Activated naive CD4-positive, alpha-beta T cell treated with anti-CD3 and anti-CD28 coated beads, Interleukin-2, amount 10 ng/mL, durations not matched to agents 7 days and 5 days (primary cell): ENCODE measurements around the gene RAB19.
"Not testable (repeated sequence)": the region's sequence is repeated elsewhere in the genome, so short reads cannot be mapped to it uniquely, and the experiment has no call there.

Experiments
- CTCF ChIA-PET: fragments of 350-600 bp; sonication (Branson Sonifier 250); formaldehyde crosslinking; loops from one replicate; lab custom pipeline; 2021; ENCODE audit warnings: antibody characterized with exemption; lab: Charles Lee
- DNase-seq: peaks from one replicate; pipeline ENCODE4 v3.0.0-alpha.2; 2020
- H3K27ac Mint-ChIP-seq: one replicate; pipeline ENCODE4 v1.8.0; 2021; ENCODE audit warnings: mild to moderate bottlenecking, moderate library complexity, mixed read lengths
- H3K27me3 Mint-ChIP-seq: one replicate; pipeline ENCODE4 v1.8.0; 2021; ENCODE audit warnings: mild to moderate bottlenecking, mixed read lengths
- H3K36me3 Mint-ChIP-seq: one replicate; pipeline ENCODE4 v1.8.0; 2021; ENCODE audit warnings: mixed read lengths
- H3K4me1 Mint-ChIP-seq: one replicate; pipeline ENCODE4 v1.8.0; 2021; ENCODE audit warnings: mixed read lengths
- H3K4me3 Mint-ChIP-seq: one replicate; pipeline ENCODE4 v1.8.0; 2021; ENCODE audit warnings: mild to moderate bottlenecking, moderate library complexity, mixed read lengths
- H3K9me3 Mint-ChIP-seq: one replicate; pipeline ENCODE4 v1.8.0; 2021; ENCODE audit warnings: mixed read lengths

Gene RAB19

GRCh38 chr7:140418156-140418472, 14.3 kb downstream of the RAB19 start:
- DNase-seq, H3K27ac Mint-ChIP-seq, CTCF ChIA-PET, H3K27me3 Mint-ChIP-seq, H3K9me3 Mint-ChIP-seq, H3K4me3 Mint-ChIP-seq: not testable (repeated sequence)
- H3K4me1 Mint-ChIP-seq = peaks cover 23% of the 10 kb centered on the region
- peaks cover 13% of the 10 kb centered on the region for H3K36me3 Mint-ChIP-seq

GRCh38 chr7:140418653-140419052, 14.8 kb downstream of the RAB19 start:
- CTCF ChIA-PET = interaction anchor here (0.5 kb wide), 1 partner anchor 242 kb away, joined by 4 read pairs; no protein-coding TSS in a partner anchor
- Mint-ChIP-seq H3K4me3 (no peak overlapping the region), H3K27ac (no peak overlapping the region), H3K36me3 (peaks cover 12% of the 10 kb centered on the region), H3K4me1 (peaks cover 23% of the 10 kb centered on the region), H3K9me3 (no peaks in the 10 kb centered on the region), H3K27me3 (no peaks in the 10 kb centered on the region)
- DNase-seq = no peak

DNA sequence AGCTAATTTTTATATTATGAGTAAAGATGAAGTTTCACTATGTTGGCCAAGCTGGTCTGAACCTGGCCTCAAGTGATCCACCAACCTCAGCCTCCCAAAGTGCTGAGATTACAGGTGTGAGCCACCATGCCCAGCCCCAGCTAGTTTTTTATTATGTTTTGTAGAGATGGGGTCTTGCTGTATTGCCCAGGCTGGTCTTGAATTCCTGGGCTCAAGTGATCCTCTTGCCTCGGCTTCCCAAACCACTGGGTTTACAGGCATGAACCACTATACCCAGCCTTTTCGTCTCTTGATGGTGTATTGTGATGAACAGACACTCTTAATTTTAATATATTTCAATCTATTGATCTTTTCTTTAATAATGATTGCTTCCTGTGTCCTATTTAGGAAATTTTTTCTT, 17.7 kb downstream of the RAB19 start:
- no peak overlapping the region for H3K4me3 Mint-ChIP-seq
- no peak for DNase-seq
- H3K9me3 Mint-ChIP-seq = no peaks in the 10 kb centered on the region
- CTCF ChIA-PET = no interaction called here
- no peak overlapping the region for H3K27ac Mint-ChIP-seq
- peaks cover 10% of the 10 kb centered on the region for H3K4me1 Mint-ChIP-seq
- H3K27me3 Mint-ChIP-seq = no peaks in the 10 kb centered on the region
- peaks cover 6% of the 10 kb centered on the region for H3K36me3 Mint-ChIP-seq

DNA sequence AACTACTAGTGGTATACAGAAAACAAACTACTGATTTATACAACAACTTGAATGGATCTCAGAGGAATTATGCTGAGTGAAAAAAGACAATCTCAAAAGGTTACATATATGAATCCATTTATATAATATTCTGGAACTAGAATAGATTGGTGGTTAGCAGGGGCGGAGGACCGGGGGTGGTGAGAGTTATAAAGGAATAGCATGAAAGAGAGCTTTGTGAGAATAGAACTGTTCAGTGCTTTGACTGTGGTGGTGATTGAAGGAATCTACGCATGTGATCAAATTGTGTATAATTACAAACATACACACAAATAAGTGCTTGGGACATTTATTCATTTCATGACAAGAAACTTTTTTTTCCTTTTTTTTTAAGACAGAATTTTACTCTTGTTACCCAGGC, 19.6 kb downstream of the RAB19 start:
- Mint-ChIP-seq H3K4me3 (no peak overlapping the region), H3K4me1 (no peaks in the 10 kb centered on the region), H3K27me3 (no peaks in the 10 kb centered on the region), H3K36me3 (peaks cover 5% of the 10 kb centered on the region), H3K9me3 (no peaks in the 10 kb centered on the region), H3K27ac (no peak overlapping the region)
- DNase-seq = no peak
- CTCF ChIA-PET = interaction anchor here (1.2 to 1.5 kb wide), 2 partner anchors 21 to 41 kb away, joined by 3 read pairs; no protein-coding TSS in a partner anchor

DNA sequence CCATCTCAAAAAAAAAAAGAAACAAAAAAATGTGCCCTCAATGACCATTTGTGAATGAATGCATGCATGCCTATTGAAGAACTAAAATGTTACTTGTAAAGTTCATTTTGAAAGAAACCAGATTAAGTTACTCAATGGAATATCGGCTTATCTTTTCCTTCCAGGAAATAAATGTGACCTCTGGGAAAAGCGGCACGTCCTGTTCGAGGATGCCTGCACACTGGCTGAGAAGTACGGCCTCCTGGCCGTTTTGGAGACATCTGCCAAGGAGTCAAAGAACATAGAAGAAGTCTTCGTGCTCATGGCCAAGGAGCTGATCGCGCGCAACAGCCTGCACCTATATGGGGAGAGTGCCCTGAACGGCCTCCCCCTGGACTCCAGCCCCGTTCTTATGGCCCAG, 21.9 kb downstream of the RAB19 start:
- no peaks in the 10 kb centered on the region for H3K4me1 Mint-ChIP-seq
- no peak overlapping the region for H3K27ac Mint-ChIP-seq
- CTCF ChIA-PET = interaction anchor here (1.1 kb wide), 1 partner anchor 15 kb away, joined by 5 read pairs; no protein-coding TSS in a partner anchor

GRCh38 chr7:140426130-140426529, 22.3 kb downstream of the RAB19 start:
- Mint-ChIP-seq H3K27me3 (no peaks in the 10 kb centered on the region), H3K27ac (no peak overlapping the region), H3K4me3 (no peak overlapping the region), H3K9me3 (no peaks in the 10 kb centered on the region), H3K36me3 (peaks cover 5% of the 10 kb centered on the region), H3K4me1 (no peaks in the 10 kb centered on the region)
- CTCF ChIA-PET = no interaction called here
- DNase-seq = no peak

More for the DNA sequence above, 21.9 kb downstream of the RAB19 start:
- H3K36me3 Mint-ChIP-seq = peaks cover 5% of the 10 kb centered on the region
- H3K27me3 Mint-ChIP-seq = no peaks in the 10 kb centered on the region
- DNase-seq = no peak
- no peak overlapping the region for H3K4me3 Mint-ChIP-seq
- no peaks in the 10 kb centered on the region for H3K9me3 Mint-ChIP-seq

GRCh38 chr7:140433396-140433795, 29.5 kb downstream of the RAB19 start:
- no peaks in the 10 kb centered on the region for H3K36me3 Mint-ChIP-seq
- CTCF ChIA-PET = interaction anchor here (1.0 kb wide), 1 partner anchor 10 kb away, joined by 3 read pairs; no protein-coding TSS in a partner anchor
- no peak overlapping the region for H3K4me3 Mint-ChIP-seq
- H3K9me3 Mint-ChIP-seq = no peaks in the 10 kb centered on the region
- no peak overlapping the region for H3K27ac Mint-ChIP-seq
- peaks cover 11% of the 10 kb centered on the region for H3K27me3 Mint-ChIP-seq
- DNase-seq = no peak
- H3K4me1 Mint-ChIP-seq = no peaks in the 10 kb centered on the region

- DNase-seq = no peak
- Mint-ChIP-seq H3K9me3 (no peaks in the 10 kb centered on the region), H3K36me3 (no peaks in the 10 kb centered on the region), H3K27me3 (peaks cover 11% of the 10 kb centered on the region), H3K4me3 (no peak overlapping the region), H3K27ac (no peak overlapping the region), H3K4me1 (no peaks in the 10 kb centered on the region)
- CTCF ChIA-PET = interaction anchor here (1.0 kb wide), 1 partner anchor 9 kb away, joined by 3 read pairs; no protein-coding TSS in a partner anchor
These were observed 31.5 kb downstream of the RAB19 start for GRCh38 chr7:140435252-140435895.

GRCh38 chr7:140439359-140439758, 35.5 kb downstream of the RAB19 start:
- no peak overlapping the region for H3K27ac Mint-ChIP-seq
- no peak overlapping the region for H3K4me3 Mint-ChIP-seq
- H3K36me3 Mint-ChIP-seq = no peaks in the 10 kb centered on the region
- no peak for DNase-seq
- H3K27me3 Mint-ChIP-seq = peaks cover 11% of the 10 kb centered on the region
- CTCF ChIA-PET = interaction anchor here (1.2 kb wide), 1 partner anchor 12 kb away, joined by 5 read pairs; no protein-coding TSS in a partner anchor
- H3K4me1 Mint-ChIP-seq = peaks cover 2% of the 10 kb centered on the region
- no peaks in the 10 kb centered on the region for H3K9me3 Mint-ChIP-seq

GRCh38 chr7:140440593-140440992, 36.7 kb downstream of the RAB19 start:
- H3K9me3 Mint-ChIP-seq = no peaks in the 10 kb centered on the region
- peaks cover 2% of the 10 kb centered on the region for H3K4me1 Mint-ChIP-seq
- CTCF ChIA-PET = interaction anchor here (0.7 to 1.2 kb wide), 2 partner anchors 11 to 15 kb away, joined by 5 read pairs; no protein-coding TSS in a partner anchor
- H3K27ac Mint-ChIP-seq = no peak overlapping the region
- H3K27me3 Mint-ChIP-seq = peaks cover 11% of the 10 kb centered on the region
- no peak overlapping the region for H3K4me3 Mint-ChIP-seq
- DNase-seq = no peak
- no peaks in the 10 kb centered on the region for H3K36me3 Mint-ChIP-seq

GRCh38 chr7:140441519-140441918, 37.7 kb downstream of the RAB19 start:
- Mint-ChIP-seq H3K27me3 (peaks cover 4% of the 10 kb centered on the region), H3K27ac (no peak overlapping the region), H3K4me1 (peaks cover 2% of the 10 kb centered on the region), H3K4me3 (no peak overlapping the region), H3K9me3 (no peaks in the 10 kb centered on the region), H3K36me3 (no peaks in the 10 kb centered on the region)
- CTCF ChIA-PET = no interaction called here
- no peak for DNase-seq

DNA sequence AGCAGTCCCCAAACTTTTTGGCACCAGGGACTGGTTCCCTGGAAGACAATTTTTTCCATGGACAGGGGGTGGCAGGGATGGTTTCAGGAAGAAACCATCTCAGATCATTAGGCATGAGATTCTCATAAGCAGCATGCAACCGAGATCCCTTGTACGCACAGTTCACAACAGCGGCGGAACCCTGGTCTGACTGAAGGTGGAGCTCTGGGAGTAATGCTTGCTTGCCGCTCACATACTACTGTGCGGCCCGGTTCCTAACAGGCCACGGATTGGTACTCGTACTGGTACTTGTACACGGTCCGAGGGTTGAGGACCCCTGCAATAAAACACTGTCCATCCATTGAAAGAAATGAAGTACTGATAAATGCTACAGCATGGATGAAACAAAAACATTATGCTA, 42.6 kb downstream of the RAB19 start:
- Mint-ChIP-seq H3K9me3 (no peaks in the 10 kb centered on the region), H3K27ac (peak overlapping the region; percentile 37), H3K36me3 (no peaks in the 10 kb centered on the region), H3K4me3 (no peak overlapping the region), H3K27me3 (no peaks in the 10 kb centered on the region), H3K4me1 (peaks cover 21% of the 10 kb centered on the region)
- CTCF ChIA-PET = no interaction called here
- DNase-seq = no peak

DNA sequence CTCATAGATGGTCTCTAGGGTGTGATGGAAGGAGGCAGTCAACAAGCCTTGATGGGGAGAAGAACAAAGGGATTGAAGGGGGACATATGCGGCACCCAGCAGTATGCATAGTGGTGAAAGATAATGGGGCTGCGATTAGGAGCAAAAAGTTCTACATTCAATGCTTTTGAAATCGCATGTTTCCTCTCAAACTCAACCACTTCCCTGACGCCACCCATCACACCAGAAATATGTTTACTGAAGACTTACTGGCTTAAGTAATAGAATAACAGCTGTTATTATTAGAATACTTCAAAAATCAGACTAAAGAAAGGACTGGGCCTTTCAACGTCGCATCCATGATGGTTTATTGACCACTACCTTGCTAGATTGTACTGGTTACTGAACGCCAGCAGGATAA, 44.0 kb downstream of the RAB19 start:
- no peak overlapping the region for H3K4me3 Mint-ChIP-seq

GRCh38 chr7:140448781-140449480, 45.1 kb downstream of the RAB19 start:
- Mint-ChIP-seq H3K36me3 (peaks cover 15% of the 10 kb centered on the region), H3K27ac (no peak overlapping the region), H3K9me3 (no peaks in the 10 kb centered on the region), H3K4me3 (no peak overlapping the region), H3K4me1 (peaks cover 26% of the 10 kb centered on the region), H3K27me3 (no peaks in the 10 kb centered on the region)
- CTCF ChIA-PET = no interaction called here
- no peak for DNase-seq

More for the DNA sequence above, 44.0 kb downstream of the RAB19 start:
- no peak for DNase-seq
- CTCF ChIA-PET = no interaction called here
- peaks cover 6% of the 10 kb centered on the region for H3K36me3 Mint-ChIP-seq
- no peak overlapping the region for H3K27ac Mint-ChIP-seq
- peaks cover 23% of the 10 kb centered on the region for H3K4me1 Mint-ChIP-seq
- no peaks in the 10 kb centered on the region for H3K27me3 Mint-ChIP-seq
- no peaks in the 10 kb centered on the region for H3K9me3 Mint-ChIP-seq

DNA sequence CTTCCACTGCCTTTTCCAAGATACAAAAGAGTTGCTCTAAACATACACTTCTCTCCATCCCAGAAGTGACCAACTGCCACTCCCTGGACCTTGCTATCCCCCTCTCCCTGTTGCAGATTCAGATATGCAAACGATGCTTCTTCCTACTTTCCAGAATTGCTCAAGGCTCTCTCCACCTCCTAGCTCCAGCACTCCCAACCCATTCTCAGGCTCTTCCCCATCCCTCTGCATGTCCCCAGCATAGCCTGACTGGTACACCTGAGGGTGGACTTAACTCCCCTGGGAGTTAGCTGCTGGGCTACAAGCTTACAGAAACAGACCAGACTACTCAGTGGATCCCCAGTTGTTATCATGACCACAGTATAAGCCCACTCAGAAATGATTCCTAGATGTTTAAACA, 47.9 kb downstream of the RAB19 start:
- peaks cover 41% of the 10 kb centered on the region for H3K4me1 Mint-ChIP-seq
- no peak overlapping the region for H3K4me3 Mint-ChIP-seq
- peak overlapping the region; percentile 8 for H3K27ac Mint-ChIP-seq
- no peaks in the 10 kb centered on the region for H3K27me3 Mint-ChIP-seq
- H3K9me3 Mint-ChIP-seq = no peaks in the 10 kb centered on the region
- CTCF ChIA-PET = interaction anchor here (1.5 kb wide), 1 partner anchor 12 kb away, joined by 5 read pairs; no protein-coding TSS in a partner anchor
- DNase-seq = no peak
- H3K36me3 Mint-ChIP-seq = peaks cover 37% of the 10 kb centered on the region
